ENCODE data around the gene TRIM29.

DNA sequence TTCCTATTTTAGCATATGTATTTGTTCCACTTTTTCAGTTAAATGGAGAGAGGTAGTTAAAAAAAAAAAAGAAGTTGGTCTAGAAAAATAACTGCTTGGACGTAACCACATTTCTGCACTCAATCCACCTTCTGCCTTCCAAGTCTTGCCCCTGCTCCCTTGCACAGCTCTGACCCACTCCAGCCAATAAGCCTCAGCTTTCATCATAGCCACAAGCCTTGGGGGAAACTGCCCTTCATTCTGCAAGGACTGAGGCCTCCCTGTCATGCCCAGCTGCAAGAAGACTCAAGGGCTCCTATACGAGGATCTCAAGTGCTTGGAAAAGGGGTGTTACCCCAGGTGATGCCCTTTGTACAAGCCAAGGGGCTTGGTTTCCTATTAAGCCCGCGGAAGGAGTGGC lies 37.0 kb upstream of the TRIM29 start:
- TF ChIP-seq, protein P1, sequence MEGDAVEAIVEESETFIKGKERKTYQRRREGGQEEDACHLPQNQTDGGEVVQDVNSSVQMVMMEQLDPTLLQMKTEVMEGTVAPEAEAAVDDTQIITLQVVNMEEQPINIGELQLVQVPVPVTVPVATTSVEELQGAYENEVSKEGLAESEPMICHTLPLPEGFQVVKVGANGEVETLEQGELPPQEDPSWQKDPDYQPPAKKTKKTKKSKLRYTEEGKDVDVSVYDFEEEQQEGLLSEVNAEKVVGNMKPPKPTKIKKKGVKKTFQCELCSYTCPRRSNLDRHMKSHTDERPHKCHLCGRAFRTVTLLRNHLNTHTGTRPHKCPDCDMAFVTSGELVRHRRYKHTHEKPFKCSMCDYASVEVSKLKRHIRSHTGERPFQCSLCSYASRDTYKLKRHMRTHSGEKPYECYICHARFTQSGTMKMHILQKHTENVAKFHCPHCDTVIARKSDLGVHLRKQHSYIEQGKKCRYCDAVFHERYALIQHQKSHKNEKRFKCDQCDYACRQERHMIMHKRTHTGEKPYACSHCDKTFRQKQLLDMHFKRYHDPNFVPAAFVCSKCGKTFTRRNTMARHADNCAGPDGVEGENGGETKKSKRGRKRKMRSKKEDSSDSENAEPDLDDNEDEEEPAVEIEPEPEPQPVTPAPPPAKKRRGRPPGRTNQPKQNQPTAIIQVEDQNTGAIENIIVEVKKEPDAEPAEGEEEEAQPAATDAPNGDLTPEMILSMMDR (IDR thresholded peaks at IDR 0.05): no peak
- TF ChIP-seq POLR2A (IDR thresholded peaks at IDR 0.05): no peak

Data from ovary (tissue), 3 donors.